Urinary bladder (tissue), 4 donors: ENCODE measurements around the gene KIAA0930. TPM values are rescaled to one million over a fixed set of nuclear protein-coding genes. Genes with fewer than 3 reads are reported as not detected.

Source experiments
- DNase-seq: peaks from one replicate; pipeline ENCODE4 v3.0.0-alpha.2; 2015; ENCODE audit errors: extremely low spot score
- H3K27ac ChIP-seq: one replicate; pipeline ENCODE4 v1.5.1; 2013; ENCODE audit warnings: low read depth, mild to moderate bottlenecking, moderate library complexity
- H3K36me3 ChIP-seq: one replicate; pipeline ENCODE4 v1.6.1; 2013; ENCODE audit warnings: mild to moderate bottlenecking, moderate library complexity; ENCODE audit not compliant: insufficient read depth
- H3K4me1 ChIP-seq: one replicate; pipeline ENCODE4 v1.6.1; 2013; ENCODE audit warnings: mild to moderate bottlenecking, moderate library complexity; ENCODE audit not compliant: insufficient read depth
- H3K4me3 ChIP-seq: one replicate; pipeline ENCODE4 v1.5.1; 2013; ENCODE audit warnings: low read depth, low read length
- WGBS: extraction: QIAGEN DNeasy Blood & Tissue Kit; methylation state at CpG from one replicate; pipeline ENCODE4 v1.1.7; 2013; 5-methylcytosine and 5-hydroxymethylcytosine counted together
- polyA plus RNA-seq: library from polyadenylated mRNA; stranded (reverse); fragments of 200-250 nt; gene quantifications from one replicate; pipeline ENCODE4 v1.2.3, GENCODE V29; 2013
- total RNA-seq: library from RNA; depleted of rRNA; stranded (reverse); fragments of >200 nt; gene quantifications from one replicate; pipeline ENCODE4 v1.2.3, GENCODE V29; 2014
- donor health status: healthy with polysubstance abuse.
- donor health status: healthy.

Gene KIAA0930
- total and polyA plus RNA-seq, 2 donors: 22.9 to 58.7 TPM

DNA sequence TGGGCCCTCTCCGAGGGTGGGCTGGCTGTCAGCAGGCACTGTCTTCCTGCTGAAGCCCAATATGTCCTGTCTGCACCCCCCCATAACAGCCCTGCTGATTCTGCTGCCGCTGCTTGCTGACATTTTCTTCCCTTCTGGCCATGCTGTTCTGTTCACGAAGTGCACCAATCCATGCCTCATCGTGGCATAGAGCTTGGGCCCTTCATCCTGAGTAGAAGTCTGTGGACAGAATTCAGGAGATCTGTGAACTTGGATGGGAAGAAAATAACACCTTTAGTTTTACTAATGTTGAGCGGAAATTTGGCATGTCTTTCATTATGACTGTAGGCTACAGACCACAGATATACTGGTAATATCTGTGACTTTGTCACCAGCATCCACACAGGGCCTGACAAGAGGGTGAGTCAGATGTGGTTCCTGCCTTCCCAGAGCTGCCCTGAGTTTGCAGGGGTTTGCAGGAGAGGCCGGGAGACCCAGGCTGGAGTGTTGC is 14.1 kb upstream of the KIAA0930 start:
- H3K4me1 ChIP-seq: no peaks in the 10 kb centered on the region
- H3K4me3 ChIP-seq: no peak overlapping the region
- WGBS: 78% methylated on average over 6 of the region's 6 CpGs
- no peaks in the 10 kb centered on the region for H3K36me3 ChIP-seq
- H3K27ac ChIP-seq: no peak overlapping the region
- DNase-seq: no peak

DNA sequence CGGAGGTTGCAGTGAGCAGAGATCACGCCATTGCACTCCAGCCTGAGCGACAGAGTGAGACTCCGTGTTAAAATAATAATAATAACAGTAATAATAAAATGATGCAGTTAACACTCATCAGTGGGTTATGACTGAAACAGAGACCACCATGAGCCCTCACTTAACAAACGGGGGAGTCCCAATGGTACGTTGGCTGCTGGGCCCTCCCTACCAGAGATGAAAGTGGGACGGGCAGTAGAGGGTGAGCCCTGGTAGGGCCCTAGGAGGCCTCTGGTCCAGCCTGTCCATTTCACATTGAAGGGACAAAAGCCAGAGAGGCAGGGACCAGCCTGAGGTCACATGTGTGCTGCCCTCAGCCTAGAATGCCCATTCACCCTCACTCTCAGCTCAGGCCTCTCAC is 13.7 kb upstream of the KIAA0930 start:
- DNase-seq: no peak
- WGBS: 93% methylated on average over 7 of the region's 7 CpGs
- no peak overlapping the region for H3K27ac ChIP-seq
- no peaks in the 10 kb centered on the region for H3K36me3 ChIP-seq
- no peak overlapping the region for H3K4me3 ChIP-seq
- H3K4me1 ChIP-seq: no peaks in the 10 kb centered on the region

DNA sequence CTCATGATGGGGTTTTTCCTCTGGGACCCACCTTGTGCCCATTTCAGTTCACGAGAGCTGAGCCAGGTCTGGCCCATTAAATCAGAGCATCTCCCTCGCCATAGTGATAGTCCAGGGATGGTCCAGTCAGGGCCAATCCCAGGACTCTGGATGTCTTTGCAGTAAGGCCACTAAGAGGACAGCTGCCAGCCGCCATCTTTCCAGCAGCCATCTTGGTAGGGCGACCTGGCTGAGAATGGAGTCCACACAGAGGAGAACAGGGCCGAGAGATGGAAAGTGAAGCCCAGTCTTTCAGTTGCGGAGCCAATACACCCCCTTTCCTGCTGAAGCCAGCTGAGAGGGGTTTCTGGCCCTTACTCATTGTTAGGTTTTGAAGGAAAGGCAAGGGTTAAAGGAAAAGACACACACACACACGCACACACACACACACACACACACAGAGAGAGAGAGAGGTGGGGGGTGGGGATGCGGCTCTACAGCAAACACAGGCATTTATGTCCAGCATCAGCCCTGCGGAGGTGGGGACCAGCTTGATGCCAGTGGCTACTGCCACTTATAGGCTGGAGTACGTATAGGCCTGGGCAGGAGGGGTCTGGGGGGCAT is 12.4 kb upstream of the KIAA0930 start:
- DNase-seq: no peak
- no peak overlapping the region for H3K4me3 ChIP-seq
- H3K27ac ChIP-seq: no peak overlapping the region
- H3K4me1 ChIP-seq: no peaks in the 10 kb centered on the region
- WGBS: 82% methylated on average over 10 of the region's 10 CpGs
- no peaks in the 10 kb centered on the region for H3K36me3 ChIP-seq

DNA sequence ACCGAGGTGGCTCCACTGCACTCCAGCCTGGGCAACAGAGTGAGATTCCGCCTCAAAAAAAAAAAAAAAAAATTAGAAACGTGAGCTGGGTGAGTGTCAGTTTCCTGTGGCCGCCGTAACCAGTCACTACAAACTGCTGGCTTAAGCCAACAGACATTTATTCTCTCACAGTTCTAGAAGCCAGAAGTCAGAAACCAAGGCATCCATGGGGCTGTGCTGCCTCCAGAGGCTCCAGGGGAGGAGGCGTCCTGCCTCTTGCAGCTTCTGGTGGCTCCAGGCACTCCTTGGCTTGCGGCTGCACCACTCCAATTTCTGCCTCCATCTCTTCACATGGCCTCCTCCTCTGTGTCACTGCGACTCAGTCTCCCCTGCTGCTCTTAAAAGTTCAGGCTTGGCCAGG is 11.1 kb upstream of the KIAA0930 start:
- WGBS: 76% methylated on average over 8 of the region's 8 CpGs
- no peak overlapping the region for H3K4me3 ChIP-seq
- DNase-seq: no peak
- H3K36me3 ChIP-seq: no peaks in the 10 kb centered on the region
- H3K27ac ChIP-seq: no peak overlapping the region
- H3K4me1 ChIP-seq: no peaks in the 10 kb centered on the region

DNA sequence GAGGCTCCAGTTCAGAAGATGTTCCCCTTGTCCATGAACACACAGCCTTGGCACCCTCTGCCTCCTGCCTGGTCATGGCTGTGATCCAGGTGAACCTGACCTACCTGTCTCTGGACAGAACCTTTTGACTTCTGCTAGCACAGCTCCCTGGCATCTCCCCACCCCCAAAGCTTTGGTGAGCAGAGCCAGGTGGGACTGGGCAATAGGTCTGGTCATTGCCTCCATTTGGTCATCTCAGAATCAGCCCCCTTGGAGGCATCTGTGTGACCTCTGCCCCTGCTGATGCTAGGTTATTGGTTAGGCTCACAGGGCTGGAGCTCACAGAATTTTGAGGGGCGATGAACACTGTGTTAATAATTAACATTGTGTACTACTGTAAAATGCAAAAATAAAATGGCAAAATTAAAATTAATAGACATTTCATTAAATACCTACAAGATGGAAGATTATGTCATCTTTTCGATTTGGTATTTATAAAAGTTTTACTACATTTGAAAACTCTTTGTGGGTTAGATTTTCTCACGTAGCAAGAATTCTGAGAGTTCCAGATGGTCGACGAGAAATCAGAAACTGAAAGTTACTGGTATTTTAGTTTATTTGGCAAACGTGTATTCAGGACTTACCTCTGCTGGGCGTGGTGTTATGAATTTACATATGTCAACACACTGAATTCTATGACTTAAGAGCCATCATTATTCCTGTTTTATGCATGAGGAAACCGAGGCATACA is 8.3 kb upstream of the KIAA0930 start:
- Histone ChIP-seq H3K27ac (no peak overlapping the region), H3K4me1 (no peaks in the 10 kb centered on the region), H3K4me3 (no peak overlapping the region), H3K36me3 (no peaks in the 10 kb centered on the region)
- DNase-seq: no peak
- 73% methylated on average over 8 of the region's 8 CpGs for WGBS

DNA sequence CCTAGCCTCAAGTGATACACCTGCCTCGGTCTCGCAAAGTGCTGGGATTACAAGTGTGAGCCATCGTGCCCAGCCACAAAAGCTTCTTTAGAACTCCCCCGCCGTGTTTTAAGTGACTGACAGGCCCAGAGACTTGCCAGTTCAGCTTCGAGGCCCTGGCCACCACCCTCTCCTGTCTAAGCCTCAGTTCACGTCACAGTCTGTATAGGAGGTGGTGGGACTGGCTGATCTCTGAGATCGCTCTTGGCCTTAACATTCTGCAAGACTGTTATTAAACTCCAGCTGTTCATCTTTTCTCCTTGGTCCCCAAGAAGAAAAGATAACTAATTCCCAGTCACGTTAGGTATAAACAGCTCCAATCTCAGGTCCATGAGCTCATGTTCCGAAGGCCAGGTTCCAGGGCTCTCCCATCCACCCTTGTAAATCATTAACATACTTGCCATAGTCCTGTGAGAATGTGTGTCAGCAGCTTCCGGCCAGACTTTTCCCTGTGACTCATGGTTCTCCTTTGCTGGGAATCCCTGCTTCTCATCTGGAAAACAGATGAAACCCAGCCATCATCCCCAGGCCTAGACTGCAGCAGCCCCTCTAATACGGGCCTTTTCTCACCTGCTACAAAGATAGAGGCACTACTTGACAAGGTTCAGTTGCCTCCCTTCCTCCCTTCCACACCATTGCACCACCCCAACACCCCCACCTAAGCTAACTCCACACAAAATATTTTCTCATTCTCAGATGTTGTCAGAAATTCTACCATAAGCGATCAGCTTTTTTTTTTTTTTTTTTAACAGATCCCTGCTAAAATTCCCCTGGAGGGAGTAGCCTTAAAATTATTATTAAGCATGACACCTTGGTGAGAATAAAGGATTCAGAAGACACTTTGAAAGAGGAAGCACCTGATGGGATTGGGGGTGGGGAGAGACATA is 5.6 kb upstream of the KIAA0930 start:
- peak overlapping the region; percentile 75 for H3K27ac ChIP-seq
- WGBS: 39% methylated on average over 13 of the region's 13 CpGs
- no peaks in the 10 kb centered on the region for H3K36me3 ChIP-seq
- H3K4me1 ChIP-seq: no peaks in the 10 kb centered on the region
- DNase-seq: no peak
- H3K4me3 ChIP-seq: no peak overlapping the region

DNA sequence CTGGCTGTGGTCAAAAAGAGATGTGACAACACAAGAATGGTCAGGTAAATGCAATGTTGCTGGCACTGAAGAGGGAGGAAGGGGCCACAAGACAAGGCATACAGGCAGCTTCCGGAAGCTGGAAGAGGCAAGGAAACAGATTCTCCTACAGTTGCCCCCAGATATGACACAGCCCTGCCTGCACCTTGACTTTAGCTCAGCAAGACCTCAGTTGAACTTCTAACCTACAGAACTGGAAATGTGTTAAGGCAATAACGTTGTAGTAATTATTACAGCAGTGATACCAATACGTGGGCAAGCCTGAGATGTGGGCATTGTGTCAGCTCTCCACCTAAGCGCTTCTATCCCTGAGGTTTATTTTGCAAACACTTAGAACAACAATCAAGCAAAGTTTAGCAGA is 4.2 kb upstream of the KIAA0930 start:
- 85% methylated on average over 4 of the region's 4 CpGs for WGBS
- H3K4me3 ChIP-seq: no peak overlapping the region
- H3K36me3 ChIP-seq: no peaks in the 10 kb centered on the region
- no peak overlapping the region for H3K27ac ChIP-seq
- no peaks in the 10 kb centered on the region for H3K4me1 ChIP-seq
- no peak for DNase-seq

DNA sequence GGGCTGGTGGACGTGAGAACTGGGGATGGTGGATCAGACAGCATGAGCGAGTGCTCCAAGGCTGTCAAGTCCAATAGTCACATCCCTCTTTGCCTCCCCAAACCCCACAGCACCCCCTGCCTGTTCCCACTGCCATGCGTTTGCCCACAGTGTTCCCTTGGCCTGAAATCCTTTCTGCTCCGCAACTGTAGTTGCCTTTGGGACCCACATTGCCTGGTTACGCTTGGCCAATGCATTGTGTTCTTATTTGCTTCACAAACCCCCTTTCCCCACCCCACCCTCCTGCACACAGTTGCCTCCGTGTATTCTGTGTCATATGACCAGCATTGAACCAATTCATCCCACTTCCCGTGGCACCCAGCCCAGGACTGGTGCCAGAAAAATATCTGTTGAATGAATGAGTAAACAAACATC is 2.1 kb upstream of the KIAA0930 start:
- Histone ChIP-seq H3K4me1 (no peaks in the 10 kb centered on the region), H3K27ac (no peak overlapping the region), H3K4me3 (no peak overlapping the region), H3K36me3 (no peaks in the 10 kb centered on the region)
- DNase-seq: no peak
- WGBS: 64% methylated on average over 7 of the region's 7 CpGs

DNA sequence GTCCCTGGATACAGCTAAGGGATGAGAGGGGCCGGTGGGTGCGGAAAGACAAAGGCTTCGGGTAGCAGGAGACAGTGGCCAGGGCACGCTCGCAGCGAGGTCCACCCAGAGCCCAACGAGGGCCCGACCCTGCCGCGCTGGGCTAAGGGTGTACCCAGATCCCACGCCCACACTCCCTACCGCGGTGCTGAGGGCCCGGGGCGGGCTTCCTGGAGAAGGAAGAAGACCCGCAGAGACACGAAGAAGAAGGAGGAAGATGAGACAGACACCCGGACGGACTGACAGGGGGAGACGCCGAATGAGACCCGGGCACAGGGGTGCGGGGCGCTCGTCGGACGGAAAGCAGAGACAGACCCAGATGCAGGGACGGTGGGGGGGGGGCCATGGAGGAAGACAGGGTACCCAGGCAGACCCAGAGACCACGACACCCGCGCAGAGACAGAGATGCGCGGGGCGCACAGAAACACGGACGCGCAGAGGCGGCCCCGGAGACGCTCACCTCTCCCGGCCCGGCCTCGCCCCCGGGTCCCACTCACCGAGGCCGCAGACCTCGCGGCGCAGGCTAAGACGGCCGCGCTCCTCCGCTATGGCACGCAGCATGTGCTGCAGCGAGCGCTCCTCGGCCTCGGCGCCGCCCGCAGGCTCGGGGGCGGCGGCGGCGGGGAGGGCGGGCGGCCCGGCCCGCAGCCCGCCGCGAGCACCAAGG is 437 bp downstream of the KIAA0930 start:
- no peak overlapping the region for H3K27ac ChIP-seq
- WGBS: under 1% methylated on average over 72 of the region's 73 CpGs
- no peak for DNase-seq
- H3K36me3 ChIP-seq: no peaks in the 10 kb centered on the region
- no peaks in the 10 kb centered on the region for H3K4me1 ChIP-seq
- peak overlapping the region; percentile 81 for H3K4me3 ChIP-seq

DNA sequence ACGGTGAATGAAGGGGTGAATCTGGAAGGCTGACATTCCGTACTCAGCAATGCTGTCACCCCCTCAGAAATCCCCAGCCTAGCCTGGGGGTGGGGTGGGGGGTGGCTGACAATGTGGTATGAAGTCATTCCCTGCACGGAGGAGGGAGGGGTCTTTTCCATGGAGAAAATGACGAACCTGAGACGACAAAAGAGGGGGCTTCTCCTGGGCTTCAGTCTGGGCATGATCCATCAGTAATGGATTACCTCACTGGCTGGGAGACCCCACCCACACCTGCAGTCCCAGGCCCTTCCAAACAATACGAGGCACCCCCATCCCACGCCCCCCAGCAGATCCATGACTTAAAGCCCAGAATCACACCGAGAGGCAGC is 1.0 kb downstream of the KIAA0930 start:
- Histone ChIP-seq H3K36me3 (no peaks in the 10 kb centered on the region), H3K27ac (no peak overlapping the region), H3K4me1 (no peaks in the 10 kb centered on the region), H3K4me3 (peak overlapping the region; percentile 81)
- 45% methylated on average over 8 of the region's 8 CpGs for WGBS
- DNase-seq: no peak

DNA sequence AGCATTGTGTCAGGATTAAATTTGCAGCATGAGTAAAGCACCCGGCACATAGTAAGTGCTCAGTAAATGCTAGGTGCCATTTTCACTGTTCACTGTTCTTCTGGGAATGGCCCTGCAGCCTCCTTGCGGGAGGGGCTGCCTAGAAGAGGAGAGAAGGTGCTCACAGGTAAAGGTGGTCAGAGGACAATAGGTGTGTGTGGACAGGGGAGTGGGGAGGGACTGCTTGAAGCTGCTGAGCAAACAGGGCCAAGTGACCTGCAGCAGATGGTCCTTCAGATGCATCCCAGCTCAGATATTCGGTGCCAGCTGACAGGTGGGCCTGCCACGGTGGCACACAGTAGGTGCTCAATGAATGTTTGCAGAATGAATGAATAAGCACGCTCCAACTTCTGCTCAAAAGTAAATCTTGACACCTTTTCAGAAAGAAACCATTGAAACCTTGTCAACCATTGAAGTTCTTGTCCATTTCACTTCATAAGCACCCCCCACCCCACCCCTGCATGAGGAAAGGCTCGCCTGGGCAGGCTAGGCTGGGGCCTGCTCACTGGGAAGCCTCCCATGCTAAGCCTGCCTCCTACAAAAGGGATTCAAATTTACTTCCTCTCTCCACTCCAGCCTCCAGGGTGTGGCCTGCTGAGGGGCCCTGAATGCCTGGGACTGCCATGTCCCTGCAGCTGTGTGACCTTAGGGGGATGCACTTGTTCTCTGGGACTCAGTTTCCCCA is 1.6 kb downstream of the KIAA0930 start:
- WGBS: 83% methylated on average over 6 of the region's 6 CpGs
- Histone ChIP-seq H3K36me3 (no peaks in the 10 kb centered on the region), H3K27ac (no peak overlapping the region), H3K4me1 (no peaks in the 10 kb centered on the region), H3K4me3 (no peak overlapping the region)
- no peak for DNase-seq

DNA sequence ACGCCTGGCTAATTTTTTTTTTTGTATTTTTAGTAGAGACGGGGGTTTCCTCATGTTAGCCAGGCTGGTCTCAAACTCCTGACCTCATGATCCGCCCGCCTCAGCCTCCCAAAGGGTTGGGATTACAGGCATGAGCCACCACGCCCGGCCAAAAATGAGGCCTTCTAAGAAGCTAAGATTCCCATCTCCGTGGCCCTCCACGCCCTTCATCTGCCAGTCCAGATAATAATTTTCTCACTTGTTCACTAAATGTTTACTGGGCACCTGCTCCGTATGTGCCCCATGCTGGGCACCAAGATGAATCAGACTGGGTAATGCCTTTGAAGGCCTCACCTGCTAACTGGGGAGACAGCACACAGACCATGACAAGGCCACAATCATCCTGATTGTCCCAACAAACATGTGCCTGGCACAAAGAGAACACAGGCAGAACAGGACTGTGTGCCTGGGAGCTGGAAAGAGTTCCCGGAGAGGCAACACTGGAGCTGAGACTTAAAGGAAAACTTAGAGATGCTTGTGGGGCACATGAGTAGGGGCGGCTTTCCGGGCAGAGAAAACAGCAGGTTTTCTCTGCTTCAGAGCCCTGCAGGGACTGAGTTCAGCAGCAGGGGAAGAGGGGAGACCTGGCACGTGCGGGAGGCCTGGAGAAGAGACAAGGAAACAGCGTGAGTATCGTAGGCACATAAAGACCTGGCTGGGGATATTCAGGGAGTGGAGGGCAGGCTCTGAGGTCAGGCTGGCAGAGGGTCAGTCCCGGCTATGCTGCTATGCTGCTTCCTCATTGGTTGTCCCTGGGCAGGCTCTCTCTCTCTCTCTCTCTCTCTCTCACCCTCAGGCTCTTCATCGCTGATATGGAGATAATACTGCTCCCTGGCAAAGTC is 2.4 kb downstream of the KIAA0930 start:
- H3K4me1 ChIP-seq: no peaks in the 10 kb centered on the region
- no peak overlapping the region for H3K27ac ChIP-seq
- DNase-seq: no peak
- WGBS: 90% methylated on average over 18 of the region's 18 CpGs
- H3K36me3 ChIP-seq: no peaks in the 10 kb centered on the region
- H3K4me3 ChIP-seq: no peak overlapping the region
